NCI-H345 (cell line): ENCODE results near the gene TFF1.
"Not testable (repeated sequence)": the region's sequence is repeated elsewhere in the genome, so short reads cannot be mapped to it uniquely, and the experiment has no call there.

Source experiments
- DNase-seq: peaks from one replicate; lab custom pipeline; 2025; lab: John Stamatoyannopoulos, UW

TFF1 gene

GRCh38 chr21:42366292-42367010 lies at the start of gene TFF1:
TSS of gene TFF1 (minus strand) at chr21:42366535. CDS start at chr21:42366495, 40 bp downstream.
- no peak for DNase-seq

DNA sequence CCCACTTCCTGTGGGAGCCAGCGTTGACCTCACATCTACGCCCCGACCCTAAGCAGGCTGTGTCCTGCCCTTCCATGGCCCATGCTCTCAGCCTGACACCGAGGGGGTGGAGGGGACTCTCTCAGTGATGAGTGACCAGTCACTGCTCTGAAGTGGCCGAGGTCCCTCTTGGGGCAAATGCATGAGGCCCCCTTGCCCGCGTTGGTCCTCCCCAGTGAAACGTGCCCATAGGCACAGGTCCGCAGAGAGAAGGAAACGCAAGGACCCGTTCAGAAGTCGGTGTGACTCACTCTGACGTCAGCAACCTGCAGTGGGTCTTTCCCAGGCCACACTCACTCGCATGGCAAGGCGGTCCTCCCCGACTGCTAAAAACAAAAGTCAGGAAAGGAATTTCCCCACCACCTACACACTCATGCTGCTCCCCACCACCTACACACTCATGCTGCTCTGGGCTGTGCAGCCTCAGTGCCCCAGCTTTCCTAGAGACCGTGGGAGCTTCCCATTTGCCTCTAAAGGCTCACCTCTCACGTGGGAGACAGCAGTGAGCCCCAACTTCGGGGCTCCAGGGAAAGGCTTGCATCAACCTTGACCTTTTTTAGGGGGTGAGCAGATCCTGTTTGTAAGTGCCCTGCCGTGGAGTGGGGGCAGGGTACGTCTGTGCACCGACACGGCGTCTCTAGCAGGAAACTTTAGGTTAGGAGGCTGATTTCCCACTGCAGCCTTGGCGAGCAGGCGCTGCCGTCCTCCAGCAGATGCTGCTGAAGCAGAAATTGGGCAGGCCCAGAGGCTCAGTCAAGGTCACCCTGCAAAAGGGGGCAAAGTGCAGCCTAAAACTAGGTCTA lies 48.8 kb upstream of the TFF1 start:
- DNase-seq = no peak

GRCh38 chr21:42414553-42414927 lies 48.2 kb upstream of the TFF1 start:
- no peak for DNase-seq

DNA sequence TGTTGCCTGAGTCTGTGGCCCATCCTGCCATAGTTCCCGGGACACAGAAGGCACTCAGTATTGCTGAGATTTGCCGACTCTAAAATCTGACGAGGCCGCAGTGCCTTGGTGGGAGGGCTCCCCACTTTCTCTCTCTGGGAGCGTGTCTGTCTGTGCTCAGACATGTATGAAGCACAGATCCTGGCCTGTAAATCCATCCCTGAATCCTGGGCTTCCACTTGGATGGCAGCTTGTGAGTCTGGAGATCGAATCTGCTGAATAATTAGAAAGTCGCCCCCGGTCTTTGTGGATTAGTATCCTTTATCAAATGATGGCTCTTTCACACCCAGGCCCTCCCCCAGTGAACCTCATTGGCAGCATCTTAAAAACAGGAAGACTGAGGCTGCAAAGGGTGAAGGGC lies 47.7 kb upstream of the TFF1 start:
- DNase-seq = no peak

- no peak for DNase-seq
Observed at GRCh38 chr21:42413500-42413899, 47.2 kb upstream of the TFF1 start.

DNA sequence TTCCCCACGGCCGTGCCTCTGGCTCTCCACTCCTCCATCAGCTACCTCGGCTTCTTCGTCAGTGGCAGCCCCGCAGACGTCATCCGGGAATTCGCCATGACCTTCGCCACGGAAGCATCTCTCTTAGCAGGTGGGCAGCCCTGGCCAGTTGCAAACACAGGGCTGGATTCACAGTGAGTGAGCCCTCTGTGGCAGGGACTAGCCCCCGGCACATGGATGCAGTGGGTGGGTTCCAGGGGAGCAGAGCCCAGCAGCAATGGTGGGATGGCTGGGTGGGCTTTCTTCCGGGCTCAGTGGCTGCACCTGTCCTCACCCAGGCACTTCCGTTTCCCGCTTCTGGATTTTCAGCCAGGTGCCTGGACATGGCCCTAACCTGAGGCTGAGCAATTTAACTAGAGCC lies 46.8 kb upstream of the TFF1 start:
- DNase-seq = no peak

GRCh38 chr21:42412636-42412933 lies 46.2 kb upstream of the TFF1 start:
- DNase-seq = no peak

DNA sequence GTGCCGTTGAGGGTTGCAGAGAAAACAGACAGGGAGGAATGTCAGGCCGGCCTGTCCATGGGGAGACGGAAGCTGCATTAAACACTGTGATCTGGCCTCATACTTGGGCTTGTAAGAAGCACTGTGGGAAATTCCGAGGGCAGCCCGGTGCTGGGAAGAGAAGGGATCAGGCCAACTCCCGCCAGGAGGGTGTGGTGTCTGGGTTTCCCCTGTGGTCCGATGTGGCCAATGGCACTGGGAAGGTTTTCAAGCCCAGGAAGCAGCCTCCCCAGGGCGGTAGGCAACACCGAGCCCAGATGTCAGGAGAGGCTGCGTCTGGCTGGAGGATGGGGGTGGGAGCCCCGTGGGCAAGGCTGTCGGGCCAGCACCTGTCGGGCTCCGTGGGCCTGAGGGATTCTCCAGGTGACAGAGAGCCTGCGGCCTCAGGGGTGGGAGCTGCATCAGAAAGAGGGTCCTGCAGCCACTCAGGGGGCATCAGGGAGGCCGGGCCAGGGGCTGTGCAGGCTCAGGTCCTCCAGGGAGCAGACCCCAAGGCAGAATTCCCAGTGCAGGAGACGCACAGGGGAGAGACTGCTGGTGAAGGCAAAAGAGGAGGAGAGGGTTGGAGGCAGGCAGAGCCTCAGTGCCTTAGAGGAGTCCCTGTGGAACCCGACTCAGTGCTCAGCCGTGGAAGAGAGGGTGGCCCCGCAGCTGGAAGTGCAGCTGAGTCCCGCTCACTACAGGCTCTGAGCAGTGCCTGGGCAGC lies 45.7 kb upstream of the TFF1 start:
- no peak for DNase-seq

DNA sequence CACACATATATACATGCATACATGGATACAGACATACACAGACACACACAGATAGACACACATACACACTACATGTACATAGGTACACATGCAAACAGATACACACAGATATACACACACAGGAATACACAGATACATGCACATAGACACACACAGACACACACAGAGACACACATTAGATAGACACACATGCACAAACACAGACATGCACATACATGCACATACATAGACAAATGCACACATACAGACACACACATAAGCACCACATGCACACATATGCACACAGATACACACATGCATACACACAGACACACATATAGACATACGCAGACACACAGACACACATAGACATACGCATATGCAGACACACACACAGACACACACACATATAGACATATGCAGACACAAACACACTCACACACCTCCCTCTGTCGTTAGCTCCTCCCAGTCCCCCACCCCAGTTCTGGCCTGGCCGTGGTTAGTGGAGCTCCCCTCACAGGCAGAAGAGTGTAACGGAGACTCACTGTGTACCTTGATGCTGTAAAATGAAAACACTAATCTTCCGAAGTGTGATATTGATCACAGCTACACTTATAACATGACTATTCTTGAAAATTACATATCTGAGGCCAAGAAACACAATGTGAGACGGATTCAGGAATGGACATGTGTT lies 45.0 kb upstream of the TFF1 start:
- no peak for DNase-seq

DNA sequence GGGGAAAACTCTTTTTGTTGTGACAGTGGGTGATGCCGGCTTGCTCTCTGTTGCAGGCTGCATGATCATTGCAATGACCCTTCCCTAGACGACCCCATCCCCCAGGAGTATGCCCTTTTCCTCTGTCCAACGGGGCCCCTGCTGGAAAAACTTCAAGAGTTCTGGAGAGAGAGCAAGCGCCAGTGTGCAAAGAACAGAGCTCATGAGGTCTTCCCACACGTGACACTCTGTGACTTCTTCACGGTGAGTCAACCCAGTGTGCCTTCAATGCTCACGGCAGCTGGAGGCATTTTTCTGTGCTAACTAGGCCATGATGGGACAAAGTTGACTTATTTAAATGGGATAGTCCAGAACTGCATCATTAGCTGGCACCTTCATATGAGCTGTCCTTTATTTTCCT lies 43.0 kb upstream of the TFF1 start:
- no peak for DNase-seq

- not testable (repeated sequence) for DNase-seq
Observed at GRCh38 chr21:42408718-42409117, 42.4 kb upstream of the TFF1 start.

DNA sequence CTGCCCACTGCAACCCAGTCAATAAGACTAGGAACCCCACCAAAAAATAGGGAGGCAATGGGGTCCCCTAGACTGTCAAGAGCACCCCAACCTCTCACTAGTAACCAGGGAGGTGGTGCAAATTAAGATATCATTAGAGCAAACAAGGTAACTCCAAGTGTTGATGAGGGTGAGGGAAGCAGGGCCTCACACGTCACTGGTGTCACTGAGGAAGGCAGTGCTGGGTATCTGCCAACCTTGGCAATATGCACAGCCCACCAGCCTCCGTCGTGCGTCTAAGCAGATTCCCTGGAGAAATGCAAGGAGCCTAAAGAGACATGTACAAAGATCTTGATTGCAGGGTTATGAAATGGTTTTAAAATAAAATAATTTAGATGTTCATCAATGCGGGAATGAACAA lies 41.1 kb upstream of the TFF1 start:
- no peak for DNase-seq

DNA sequence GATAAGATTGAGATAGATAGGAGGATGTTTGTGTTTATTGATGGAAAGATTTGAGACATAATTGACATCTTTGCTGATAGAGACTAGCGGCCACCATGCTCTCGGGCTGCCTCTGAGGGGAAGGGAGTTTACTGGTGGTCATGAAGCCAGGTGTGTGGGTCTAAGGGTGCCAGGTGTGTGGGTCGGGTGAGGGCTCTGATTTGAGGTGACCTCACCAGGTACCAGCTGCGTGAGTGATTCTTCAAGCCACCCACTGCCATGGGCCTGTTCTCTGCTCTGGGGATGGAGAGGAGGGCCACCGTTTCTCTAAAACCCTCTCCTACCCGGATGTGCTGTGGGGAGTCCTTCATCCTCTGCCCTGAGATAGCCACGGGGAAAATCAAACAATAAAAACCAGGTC lies 40.5 kb upstream of the TFF1 start:
- DNase-seq = no peak

- no peak for DNase-seq
Observed at GRCh38 chr21:42406201-42406621, 39.9 kb upstream of the TFF1 start.

DNA sequence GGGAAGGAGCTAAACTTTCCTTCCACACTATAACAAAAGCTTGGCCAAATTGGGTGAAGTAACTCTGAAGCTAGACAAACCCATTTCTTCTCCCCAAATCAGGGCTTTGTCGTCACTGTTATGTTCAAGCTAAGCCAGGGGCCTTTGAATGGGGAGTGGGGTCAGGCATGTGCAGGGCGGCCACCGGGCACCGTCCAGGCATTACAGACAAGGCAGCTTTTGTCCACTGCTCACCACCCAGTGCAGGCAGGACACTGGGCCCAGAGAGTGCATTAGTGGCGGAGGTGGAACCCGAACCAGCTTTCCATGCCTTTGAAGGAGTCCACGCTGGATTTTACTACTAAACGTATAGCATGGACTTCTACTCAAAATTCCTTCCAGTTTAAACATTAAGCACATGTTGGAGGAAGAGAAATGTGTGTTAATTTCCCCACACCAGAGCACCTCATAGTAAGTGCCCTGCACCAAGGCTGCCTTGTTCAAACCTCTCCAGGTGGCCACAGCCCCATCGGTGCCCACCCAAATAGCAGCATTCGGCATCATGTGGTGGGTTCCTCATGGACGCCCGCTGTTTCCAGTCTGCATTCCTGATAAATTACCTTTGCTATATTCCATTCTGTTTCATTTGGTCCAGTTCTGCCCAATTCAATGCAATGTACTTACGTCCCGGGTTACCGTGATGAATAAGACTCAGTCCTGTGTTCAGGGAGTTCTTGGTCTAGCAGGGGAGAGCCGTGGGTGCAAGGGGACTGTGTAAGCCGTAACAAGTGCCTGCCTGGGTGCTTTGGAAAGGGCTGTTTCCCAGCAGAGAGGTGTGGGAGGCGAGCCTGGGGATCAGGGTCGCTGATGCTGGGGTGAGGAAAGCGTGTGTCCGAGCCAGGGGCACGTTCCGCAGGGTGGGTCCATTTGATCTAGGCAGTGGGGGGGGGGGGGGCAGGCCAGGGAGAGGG lies 39.0 kb upstream of the TFF1 start:
- DNase-seq = no peak

- no peak for DNase-seq
Observed at GRCh38 chr21:42404539-42404938, 38.2 kb upstream of the TFF1 start.

DNA sequence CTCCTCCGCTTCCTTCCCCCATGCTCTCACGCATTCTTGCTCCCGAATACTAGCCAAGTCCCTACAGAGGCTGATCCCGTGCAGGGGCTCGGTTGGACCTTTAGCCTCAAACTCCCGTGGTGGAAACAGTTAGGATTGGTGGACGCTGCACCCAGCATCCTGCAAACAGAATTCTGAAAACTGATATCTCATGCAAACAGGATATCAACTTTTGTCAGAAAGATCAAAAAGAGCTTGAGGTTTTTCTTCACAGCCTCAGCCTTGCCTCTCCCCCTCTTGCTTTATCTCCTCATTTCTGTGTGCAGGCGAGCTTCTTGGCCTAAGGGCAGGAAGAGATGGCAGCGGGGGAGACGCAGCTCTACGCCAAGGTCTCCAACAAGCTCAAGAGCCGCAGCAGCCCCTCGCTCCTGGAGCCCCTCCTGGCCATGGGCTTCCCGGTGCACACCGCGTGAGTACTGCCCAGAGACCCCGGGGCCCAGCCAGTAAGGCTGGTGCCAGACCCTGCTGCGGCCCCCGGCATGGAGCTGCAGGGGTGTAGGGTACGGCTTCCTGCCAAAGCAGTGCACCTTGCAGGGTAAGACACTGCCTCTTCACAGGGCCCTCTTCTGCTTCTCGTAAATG lies 37.4 kb upstream of the TFF1 start, which contains the start of gene UBASH3A:
Gene UBASH3A (plus strand): TSS at position 292 of the 621 bp plus-strand sequence. CDS start 44 bp downstream, at position 336.
- no peak for DNase-seq

GRCh38 chr21:42401820-42402251 lies 35.5 kb upstream of the TFF1 start:
- no peak for DNase-seq

DNA sequence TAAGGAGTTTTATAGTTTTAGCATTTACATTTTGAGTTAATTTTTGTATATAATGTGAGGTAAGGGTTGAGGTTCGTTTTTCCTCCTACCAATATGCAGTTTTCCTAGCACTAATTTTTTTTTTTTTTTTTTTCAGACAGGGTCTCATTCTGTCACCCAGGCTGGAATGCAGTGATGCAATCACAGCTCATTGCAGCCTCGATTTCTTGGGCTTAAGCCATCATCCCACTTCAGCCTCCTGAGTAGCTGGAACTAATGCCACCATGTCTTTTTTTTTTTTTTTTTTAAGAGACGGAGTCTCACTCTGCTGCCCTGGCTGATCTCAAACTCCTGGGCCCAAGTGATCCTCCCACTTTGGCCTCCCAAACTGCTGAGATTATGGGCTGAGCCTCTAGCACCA lies 34.8 kb upstream of the TFF1 start:
- DNase-seq = no peak

DNA sequence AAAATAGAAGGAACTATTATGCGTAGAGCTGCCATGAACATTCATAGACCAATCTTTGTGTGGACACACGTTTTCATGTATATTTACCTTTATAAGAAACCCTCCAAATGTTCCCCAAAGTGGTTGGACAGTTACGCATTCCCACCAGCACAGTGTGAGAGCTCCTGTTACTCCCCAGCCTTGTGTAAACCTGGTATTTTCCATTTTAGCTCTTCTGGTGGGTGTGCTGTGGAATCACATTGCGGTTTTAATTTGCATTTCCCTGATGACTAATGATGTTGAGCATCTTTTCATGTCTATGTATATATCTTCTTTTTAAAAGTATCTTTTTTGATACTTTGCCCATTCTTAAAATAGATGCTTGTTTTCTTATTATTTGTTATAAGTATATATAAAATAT lies 34.2 kb upstream of the TFF1 start:
- no peak for DNase-seq
